GM21381 (cell line): ENCODE measurements around the gene COASY.

Source experiments
- ATAC-seq: cut with Tn5 transposase; IDR thresholded peaks from one replicate; pipeline ENCODE4 v1.9.1; 2021; ENCODE audit warnings: mild to moderate bottlenecking, moderate library complexity; ENCODE audit not compliant: unreplicated experiment

Gene COASY

GRCh38 chr17:42609814-42610801 is 48.2 kb downstream of the COASY start:
- peak; percentile 6 for ATAC-seq

GRCh38 chr17:42612013-42612412 is 50.1 kb downstream of the COASY start:
- no peak for ATAC-seq

DNA sequence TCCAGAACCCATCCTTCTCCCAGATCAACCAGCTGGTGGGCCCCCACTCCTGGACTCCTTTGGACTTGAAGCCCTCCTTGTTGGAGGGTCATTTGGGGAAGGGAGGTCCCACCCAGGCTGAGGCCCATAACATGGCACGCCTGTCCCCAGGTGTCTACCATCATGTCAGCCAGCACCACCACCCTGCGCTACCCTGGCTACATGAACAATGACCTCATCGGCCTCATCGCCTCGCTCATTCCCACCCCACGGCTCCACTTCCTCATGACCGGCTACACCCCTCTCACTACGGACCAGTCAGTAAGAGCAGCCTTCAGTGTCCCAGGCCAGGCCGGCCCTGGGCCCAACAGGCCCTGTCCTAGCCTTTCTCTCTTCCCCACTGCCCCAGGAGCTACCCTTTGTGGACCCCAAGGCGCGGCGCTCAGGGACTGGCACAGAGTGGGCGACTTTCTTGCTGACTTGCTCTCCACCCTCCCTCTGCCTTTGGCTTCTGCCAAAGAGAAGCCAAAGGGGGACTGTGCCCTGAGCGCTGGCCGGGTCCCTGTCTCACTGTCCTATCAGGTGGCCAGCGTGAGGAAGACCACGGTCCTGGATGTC is 51.8 kb downstream of the COASY start:
- no peak for ATAC-seq
